HCT116 (cell line): ENCODE results near the gene TPH2. TPM values are rescaled to one million over a fixed set of nuclear protein-coding genes. Genes with fewer than 3 reads are reported as not detected.

Source experiments
- ATAC-seq: fragments of 200-7000 bp; cut with Tn5 transposase; 2 replicates; pipeline ENCODE4 v1.9.1; 2020; ENCODE audit warnings: mild to moderate bottlenecking, moderate library complexity
- BruUV-seq: library from RNA; stranded (reverse); fragments of 400-500 nt; replicated peaks from 2 replicates; lab custom pipeline; 2021; lab: Mats Ljungman, UMichigan
- CTCF ChIA-PET: fragments of 300-600 bp; sonication (Branson Sonifier 250); formaldehyde crosslinking; loops from one replicate; lab custom pipeline; 2021; ENCODE audit warnings: antibody characterized with exemption; lab: Charles Lee
- POLR2A ChIA-PET: fragments of 300-600, 350-600 bp; sonication (Branson Sonifier 250); formaldehyde crosslinking; loops from one replicate; lab custom pipeline; 2021; ENCODE audit warnings: antibody characterized with exemption; lab: Charles Lee
- RAD21 ChIA-PET, 2 experiments: fragments of 300-600 bp; sonication (Branson Sonifier 250); formaldehyde crosslinking; loops; one replicate each; lab custom pipeline; 2023; ENCODE audit warnings: low total read pairs in 2 of 2; ENCODE audit not compliant: uncharacterized antibody in 2 of 2, unreplicated experiment in 2 of 2, low non-redundant PET in 1 of 2; lab: Charles Lee
- DNase-seq: peaks from one replicate; pipeline ENCODE4 v3.0.0-alpha.2; 2010; ENCODE audit warnings: low read depth, low spot score
- H2AFZ ChIP-seq: fragments of 200-600 bp; shearing (Covaris generic), sonication (generic); 2 replicates; pipeline ENCODE4 v1.6.1; 2017; ENCODE audit warnings: low read depth, mixed run types, mixed read lengths, antibody characterized with exemption, low read length; ENCODE audit not compliant: poor library complexity, severe bottlenecking
- H3K27ac ChIP-seq: 2 replicates; pipeline ENCODE4 v1.5.1; 2012; ENCODE audit warnings: low read depth, low read length
- H3K27me3 ChIP-seq: fragments of 200-600 bp; sonication (generic); 2 replicates; pipeline ENCODE4 v1.6.1; 2016; ENCODE audit warnings: mixed run types, low read length, mixed read lengths; ENCODE audit not compliant: insufficient read depth
- H3K36me3 ChIP-seq, 2 experiments: fragments of 200-500 bp in 1 of 2; fragments of 200-600 bp in 1 of 2; sonication (Bioruptor generic) in 1 of 2; sonication (generic) in 1 of 2; 2 replicates each; pipeline versions ENCODE4 v1.5.1 to v1.6.1; 2014 to 2016; ENCODE audit warnings: low read length in 2 of 2, inconsistent platforms in 1 of 2, mixed read lengths in 1 of 2, mixed run types in 1 of 2; ENCODE audit not compliant: insufficient read depth in 2 of 2, control insufficient read depth in 1 of 2
- H3K4me1 ChIP-seq, 2 experiments: fragments of 200-600 bp in 1 of 2; sonication (generic) in 1 of 2; 2 replicates each; pipeline versions ENCODE4 v1.5.1 to v1.6.1; 2012 to 2017; ENCODE audit warnings: low read length in 2 of 2, inconsistent platforms in 1 of 2, mild to moderate bottlenecking in 1 of 2, mixed read lengths in 1 of 2, mixed run types in 1 of 2, moderate library complexity in 1 of 2; ENCODE audit not compliant: insufficient read depth in 2 of 2, control insufficient read depth in 1 of 2
- H3K4me2 ChIP-seq: fragments of 200-600 bp; sonication (generic); 2 replicates; pipeline ENCODE4 v1.6.1; 2017; ENCODE audit warnings: mixed run types, low read length, mixed read lengths
- H3K4me3 ChIP-seq, 2 experiments: fragments of 200-600 bp in 1 of 2; sonication (generic) in 1 of 2; replicated peaks in 1 of 2; 2 replicates each; pipeline ENCODE4 v1.5.1; 2011 to 2016; ENCODE audit warnings: low read length in 2 of 2, control low read depth in 1 of 2, low read depth in 1 of 2, mild to moderate bottlenecking in 1 of 2, mixed read lengths in 1 of 2, mixed run types in 1 of 2
- H3K79me2 ChIP-seq: fragments of 200-600 bp; sonication (generic); 2 replicates; pipeline ENCODE4 v1.6.1; 2017; ENCODE audit warnings: mild to moderate bottlenecking, mixed run types, low read length, moderate library complexity, mixed read lengths; ENCODE audit not compliant: insufficient read depth
- H3K9ac ChIP-seq: fragments of 200-600 bp; sonication (generic); 2 replicates; pipeline ENCODE4 v1.6.1; 2016; ENCODE audit warnings: low read length, mixed read lengths
- H3K9me2 ChIP-seq: fragments of 200-600 bp; sonication (generic), shearing (Covaris generic); 2 replicates; pipeline ENCODE4 v1.6.1; 2017; ENCODE audit warnings: mixed run types, mild to moderate bottlenecking, moderate library complexity; ENCODE audit not compliant: insufficient read depth
- H3K9me3 ChIP-seq, 2 experiments: fragments of 200-500 bp in 1 of 2; fragments of 200-600 bp in 1 of 2; sonication (Bioruptor generic) in 1 of 2; sonication (generic) in 1 of 2; 2 replicates each; pipeline ENCODE4 v1.6.1; 2014 to 2017; ENCODE audit warnings: low read length in 2 of 2, mixed read lengths in 2 of 2, inconsistent platforms in 1 of 2, low read depth in 1 of 2, mild to moderate bottlenecking in 1 of 2, mixed run types in 1 of 2, moderate library complexity in 1 of 2; ENCODE audit not compliant: control insufficient read depth in 1 of 2, insufficient read depth in 1 of 2
- H4K20me1 ChIP-seq: fragments of 200-600 bp; sonication (generic), shearing (Covaris generic); 2 replicates; pipeline ENCODE4 v1.6.1; 2017; ENCODE audit warnings: mixed run types, mild to moderate bottlenecking, moderate library complexity; ENCODE audit not compliant: insufficient read depth
- CEBPB ChIP-seq: IDR thresholded peaks from 2 replicates; pipeline ENCODE4 v1.6.1; 2012; ENCODE audit warnings: low read depth
- EZH2phosphoT487 ChIP-seq: fragments of 200-600 bp; IDR thresholded peaks from 2 replicates; pipeline ENCODE4 v1.6.1; 2018; ENCODE audit warnings: antibody characterized with exemption, borderline replicate concordance
- JUND ChIP-seq: IDR thresholded peaks from 2 replicates; pipeline ENCODE4 v1.6.1; 2012
- RAD21 ChIP-seq: IDR thresholded peaks from 2 replicates; pipeline ENCODE4 v1.6.1; 2012; ENCODE audit warnings: low read depth, mild to moderate bottlenecking
- SRF ChIP-seq: IDR thresholded peaks from 2 replicates; pipeline ENCODE4 v1.6.1; 2012; ENCODE audit warnings: low read depth
- ZFX ChIP-seq: fragments of 450-650 bp; IDR thresholded peaks from 2 replicates; pipeline ENCODE4 v1.6.1; 2017
- intact Hi-C: fragments of 100-400 bp; cut with micrococcal nuclease; formaldehyde crosslinking; loops from 2 replicates; pipeline ENCODE4 v1.10.0; 2022
- total RNA-seq: library from RNA; stranded (reverse); gene quantifications from one replicate; pipeline ENCODE4 v1.2.1, GENCODE V29; 2021; ENCODE audit not compliant: unreplicated experiment
- TF ChIP-seq, protein P1 (sequence below): IDR thresholded peaks from 2 replicates; pipeline ENCODE4 v1.6.1; 2012
- TF ChIP-seq, protein P2 (sequence below): IDR thresholded peaks from 2 replicates; pipeline ENCODE4 v1.6.1; 2012; ENCODE audit warnings: low read depth

TPH2 gene
- total RNA-seq, 1 experiment from 2014 or later: not detected

- intact Hi-C loops: no loop called here
- no peak overlapping the region for H3K4me2 ChIP-seq
- H3K9me3 ChIP-seq: no peaks in the 10 kb centered on the region
- no peak overlapping the region for H2AFZ ChIP-seq
- no peak overlapping the region for H3K27ac ChIP-seq
- no peaks in the 10 kb centered on the region for H3K9me2 ChIP-seq
- no peaks in the 10 kb centered on the region for H3K4me1 ChIP-seq
- RAD21 ChIA-PET: no interaction called here
- no peaks in the 10 kb centered on the region for H3K36me3 ChIP-seq
- BruUV-seq: no TSS peak
- no peaks in the 10 kb centered on the region for H4K20me1 ChIP-seq
- ATAC-seq (no peak), DNase-seq (no peak)
- POLR2A ChIA-PET: no interaction called here
- 0 out of 2 replicates have a peak, but pooled peaks cover 7% of the 10 kb centered on the region for H3K27me3 ChIP-seq
- no peak overlapping the region for H3K9ac ChIP-seq
- H3K4me3 ChIP-seq: no peak overlapping the region
- no peaks in the 10 kb centered on the region for H3K79me2 ChIP-seq
- CTCF ChIA-PET: no interaction called here
- TF ChIP-seq ZFX: no peak
- no peak for TF ChIP-seq CEBPB
- no peak for TF ChIP-seq SRF
- TF ChIP-seq, protein P1, sequence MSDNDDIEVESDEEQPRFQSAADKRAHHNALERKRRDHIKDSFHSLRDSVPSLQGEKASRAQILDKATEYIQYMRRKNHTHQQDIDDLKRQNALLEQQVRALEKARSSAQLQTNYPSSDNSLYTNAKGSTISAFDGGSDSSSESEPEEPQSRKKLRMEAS: no peak
- no peak for TF ChIP-seq JUND
- TF ChIP-seq, protein P2, sequence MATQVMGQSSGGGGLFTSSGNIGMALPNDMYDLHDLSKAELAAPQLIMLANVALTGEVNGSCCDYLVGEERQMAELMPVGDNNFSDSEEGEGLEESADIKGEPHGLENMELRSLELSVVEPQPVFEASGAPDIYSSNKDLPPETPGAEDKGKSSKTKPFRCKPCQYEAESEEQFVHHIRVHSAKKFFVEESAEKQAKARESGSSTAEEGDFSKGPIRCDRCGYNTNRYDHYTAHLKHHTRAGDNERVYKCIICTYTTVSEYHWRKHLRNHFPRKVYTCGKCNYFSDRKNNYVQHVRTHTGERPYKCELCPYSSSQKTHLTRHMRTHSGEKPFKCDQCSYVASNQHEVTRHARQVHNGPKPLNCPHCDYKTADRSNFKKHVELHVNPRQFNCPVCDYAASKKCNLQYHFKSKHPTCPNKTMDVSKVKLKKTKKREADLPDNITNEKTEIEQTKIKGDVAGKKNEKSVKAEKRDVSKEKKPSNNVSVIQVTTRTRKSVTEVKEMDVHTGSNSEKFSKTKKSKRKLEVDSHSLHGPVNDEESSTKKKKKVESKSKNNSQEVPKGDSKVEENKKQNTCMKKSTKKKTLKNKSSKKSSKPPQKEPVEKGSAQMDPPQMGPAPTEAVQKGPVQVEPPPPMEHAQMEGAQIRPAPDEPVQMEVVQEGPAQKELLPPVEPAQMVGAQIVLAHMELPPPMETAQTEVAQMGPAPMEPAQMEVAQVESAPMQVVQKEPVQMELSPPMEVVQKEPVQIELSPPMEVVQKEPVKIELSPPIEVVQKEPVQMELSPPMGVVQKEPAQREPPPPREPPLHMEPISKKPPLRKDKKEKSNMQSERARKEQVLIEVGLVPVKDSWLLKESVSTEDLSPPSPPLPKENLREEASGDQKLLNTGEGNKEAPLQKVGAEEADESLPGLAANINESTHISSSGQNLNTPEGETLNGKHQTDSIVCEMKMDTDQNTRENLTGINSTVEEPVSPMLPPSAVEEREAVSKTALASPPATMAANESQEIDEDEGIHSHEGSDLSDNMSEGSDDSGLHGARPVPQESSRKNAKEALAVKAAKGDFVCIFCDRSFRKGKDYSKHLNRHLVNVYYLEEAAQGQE: no peak
- TF ChIP-seq EZH2phosphoT487: no peak
- no peak for TF ChIP-seq RAD21
These were observed 20.4 kb downstream of the TPH2 start for GRCh38 chr12:71958993-71959578.
